Neural cell (in vitro differentiated cells): Measurements from ENCODE around the gene FILIP1L. TPM values are rescaled to one million over a fixed set of nuclear protein-coding genes. Genes with fewer than 3 reads are reported as not detected.

ENCODE experiments used
- H2AFZ ChIP-seq: fragments of 200-600, 300-800 bp; sonication (generic), shearing (Covaris generic); 2 replicates; pipeline ENCODE4 v1.6.0; 2014; ENCODE audit warnings: low read depth, mild to moderate bottlenecking, antibody characterized with exemption, low read length, moderate library complexity
- H3F3A ChIP-seq: fragments of 200-600 bp; shearing (Covaris generic); 2 replicates; pipeline ENCODE4 v1.6.1; 2016; ENCODE audit warnings: mild to moderate bottlenecking, moderate library complexity, mixed read lengths, antibody characterized with exemption, low read length; ENCODE audit not compliant: insufficient read depth, poor library complexity, severe bottlenecking
- H3K27ac ChIP-seq: fragments of 200-600, 300-800 bp; sonication (generic), shearing (Covaris generic); 2 replicates; pipeline ENCODE4 v1.5.1; 2014; ENCODE audit warnings: mild to moderate bottlenecking, low read length, moderate library complexity
- H3K27me3 ChIP-seq: fragments of 300-800, 200-600 bp; sonication (generic), shearing (Covaris generic); 2 replicates; pipeline ENCODE4 v1.6.0; 2014; ENCODE audit warnings: mild to moderate bottlenecking, low read depth, low read length, moderate library complexity; ENCODE audit not compliant: insufficient read depth
- H3K36me3 ChIP-seq: fragments of 300-800, 200-600 bp; sonication (generic), shearing (Covaris generic); 2 replicates; pipeline ENCODE4 v1.5.1; 2014; ENCODE audit warnings: mild to moderate bottlenecking, antibody characterized with exemption, low read length, moderate library complexity; ENCODE audit not compliant: insufficient read depth
- H3K4me2 ChIP-seq: fragments of 300-800, 200-600 bp; sonication (generic), shearing (Covaris generic); 2 replicates; pipeline ENCODE4 v1.6.0; 2014; ENCODE audit warnings: mild to moderate bottlenecking, low read length
- H3K4me3 ChIP-seq: fragments of 300-800, 200-600 bp; sonication (generic), shearing (Covaris generic); 2 replicates; pipeline ENCODE4 v1.5.1; 2014; ENCODE audit warnings: mild to moderate bottlenecking, low read length, moderate library complexity
- H3K79me2 ChIP-seq: fragments of 200-600 bp; shearing (Covaris generic); replicated peaks from 2 replicates; pipeline ENCODE4 v1.6.0; 2014; ENCODE audit warnings: mild to moderate bottlenecking, low read length, moderate library complexity; ENCODE audit not compliant: insufficient read depth
- H3K9ac ChIP-seq: fragments of 300-800, 200-600 bp; sonication (generic), shearing (Covaris generic); 2 replicates; pipeline ENCODE4 v1.6.1; 2016; ENCODE audit warnings: mild to moderate bottlenecking, low read length, mixed read lengths
- H3K9me2 ChIP-seq: fragments of 200-600 bp; shearing (Covaris generic); 2 replicates; pipeline ENCODE4 v1.6.1; 2016; ENCODE audit warnings: mild to moderate bottlenecking, low read length, mixed read lengths; ENCODE audit not compliant: insufficient read depth
- H3K9me3 ChIP-seq: fragments of 200-600, 300-800 bp; sonication (generic), shearing (Covaris generic); 2 replicates; pipeline ENCODE4 v1.6.1; 2016; ENCODE audit warnings: mild to moderate bottlenecking, mixed run types, low read length, moderate library complexity, mixed read lengths
- H4K20me1 ChIP-seq: fragments of 200-600 bp; shearing (Covaris generic); 2 replicates; pipeline ENCODE4 v1.6.1; 2016; ENCODE audit warnings: mild to moderate bottlenecking, mixed run types; ENCODE audit not compliant: insufficient read depth
- EP300 ChIP-seq: fragments of 450-650 bp; conservative IDR thresholded peaks from 2 replicates; pipeline ENCODE4 v1.6.1; 2014; ENCODE audit warnings: antibody characterized with exemption, mild to moderate bottlenecking, moderate library complexity; ENCODE audit not compliant: poor library complexity, severe bottlenecking
- EZH2 ChIP-seq: fragments of 200-600, 300-800 bp; shearing (Covaris generic), sonication (generic); IDR thresholded peaks from 2 replicates; pipeline ENCODE4 v1.6.1; 2014; ENCODE audit warnings: antibody characterized with exemption, low read length, borderline replicate concordance, mild to moderate bottlenecking; ENCODE audit not compliant: insufficient read depth, poor library complexity, severe bottlenecking
- MXI1 ChIP-seq: fragments of 450-650 bp; conservative IDR thresholded peaks from 2 replicates; pipeline ENCODE4 v1.6.1; 2014; ENCODE audit warnings: antibody characterized with exemption, mild to moderate bottlenecking; ENCODE audit not compliant: poor library complexity, severe bottlenecking
- POLR2AphosphoS5 ChIP-seq: IDR thresholded peaks from 2 replicates; pipeline ENCODE4 v1.6.1; 2012
- RAD21 ChIP-seq: fragments of 450-650 bp; conservative IDR thresholded peaks from 2 replicates; pipeline ENCODE4 v1.6.1; 2014; ENCODE audit warnings: antibody characterized with exemption, mild to moderate bottlenecking, moderate library complexity
- SMC3 ChIP-seq: fragments of 450-650 bp; conservative IDR thresholded peaks from 2 replicates; pipeline ENCODE4 v1.6.1; 2014; ENCODE audit warnings: antibody characterized with exemption, mild to moderate bottlenecking, moderate library complexity; ENCODE audit not compliant: poor library complexity
- TAF1 ChIP-seq: IDR thresholded peaks from 2 replicates; pipeline ENCODE4 v1.6.1; 2012; ENCODE audit warnings: low read depth
- polyA plus RNA-seq: library from polyadenylated mRNA; depleted of rRNA; stranded (reverse); fragments of >200 nt; gene quantifications from 2 replicates; pipeline ENCODE4 v1.2.3, GENCODE V29; 2014
- TF ChIP-seq, protein P1 (sequence below): fragments of 450-650 bp; IDR thresholded peaks from 2 replicates; pipeline ENCODE4 v1.5.1; 2014; ENCODE audit warnings: antibody characterized with exemption, mild to moderate bottlenecking, moderate library complexity; ENCODE audit not compliant: poor library complexity, severe bottlenecking
- TF ChIP-seq, protein P2 (sequence below): IDR thresholded peaks from 2 replicates; pipeline ENCODE4 v1.6.1; 2012; ENCODE audit warnings: borderline replicate concordance

The FILIP1L gene
- polyA plus RNA-seq, 1 donor from 2014 or later = 0.27 TPM

DNA sequence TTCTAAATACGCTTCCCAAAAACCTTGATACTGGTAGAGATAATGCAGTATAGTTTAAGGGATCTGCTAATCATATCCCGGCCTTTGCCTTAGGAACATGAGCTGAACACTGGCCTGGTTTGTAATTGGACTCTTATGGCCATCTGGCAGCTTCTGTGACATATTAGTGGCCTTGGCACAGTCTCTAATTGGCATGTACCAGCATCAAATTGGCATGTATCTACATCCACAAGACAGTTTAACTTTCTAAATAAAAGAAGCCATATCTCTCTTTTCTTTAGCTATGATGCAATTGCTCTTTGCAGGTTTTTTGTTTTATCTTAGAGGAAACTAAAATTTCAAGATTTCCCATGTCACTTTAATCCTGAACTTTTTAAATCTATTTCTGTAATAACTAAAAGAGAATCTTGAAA is 44.6 kb upstream of the FILIP1L start:
- Histone ChIP-seq H3K27ac (no peak overlapping the region), H3K9me3 (no peaks in the 10 kb centered on the region), H4K20me1 (no peaks in the 10 kb centered on the region), H3K9me2 (no peaks in the 10 kb centered on the region), H3K4me2 (no peak overlapping the region), H3F3A (no peaks in the 10 kb centered on the region), H3K4me3 (no peak overlapping the region), H3K36me3 (no peaks in the 10 kb centered on the region), H3K79me2 (no peaks in the 10 kb centered on the region), H3K9ac (no peak overlapping the region), H3K27me3 (no peaks in the 10 kb centered on the region), H2AFZ (no peak overlapping the region)
- TF ChIP-seq RAD21 = no peak
- TF ChIP-seq SMC3 = no peak
- TF ChIP-seq POLR2AphosphoS5 = no peak
- TF ChIP-seq, protein P1, sequence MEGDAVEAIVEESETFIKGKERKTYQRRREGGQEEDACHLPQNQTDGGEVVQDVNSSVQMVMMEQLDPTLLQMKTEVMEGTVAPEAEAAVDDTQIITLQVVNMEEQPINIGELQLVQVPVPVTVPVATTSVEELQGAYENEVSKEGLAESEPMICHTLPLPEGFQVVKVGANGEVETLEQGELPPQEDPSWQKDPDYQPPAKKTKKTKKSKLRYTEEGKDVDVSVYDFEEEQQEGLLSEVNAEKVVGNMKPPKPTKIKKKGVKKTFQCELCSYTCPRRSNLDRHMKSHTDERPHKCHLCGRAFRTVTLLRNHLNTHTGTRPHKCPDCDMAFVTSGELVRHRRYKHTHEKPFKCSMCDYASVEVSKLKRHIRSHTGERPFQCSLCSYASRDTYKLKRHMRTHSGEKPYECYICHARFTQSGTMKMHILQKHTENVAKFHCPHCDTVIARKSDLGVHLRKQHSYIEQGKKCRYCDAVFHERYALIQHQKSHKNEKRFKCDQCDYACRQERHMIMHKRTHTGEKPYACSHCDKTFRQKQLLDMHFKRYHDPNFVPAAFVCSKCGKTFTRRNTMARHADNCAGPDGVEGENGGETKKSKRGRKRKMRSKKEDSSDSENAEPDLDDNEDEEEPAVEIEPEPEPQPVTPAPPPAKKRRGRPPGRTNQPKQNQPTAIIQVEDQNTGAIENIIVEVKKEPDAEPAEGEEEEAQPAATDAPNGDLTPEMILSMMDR = no peak
- TF ChIP-seq EZH2 = no peak
- TF ChIP-seq EP300 = no peak
- no peak for TF ChIP-seq MXI1
- TF ChIP-seq, protein P2, sequence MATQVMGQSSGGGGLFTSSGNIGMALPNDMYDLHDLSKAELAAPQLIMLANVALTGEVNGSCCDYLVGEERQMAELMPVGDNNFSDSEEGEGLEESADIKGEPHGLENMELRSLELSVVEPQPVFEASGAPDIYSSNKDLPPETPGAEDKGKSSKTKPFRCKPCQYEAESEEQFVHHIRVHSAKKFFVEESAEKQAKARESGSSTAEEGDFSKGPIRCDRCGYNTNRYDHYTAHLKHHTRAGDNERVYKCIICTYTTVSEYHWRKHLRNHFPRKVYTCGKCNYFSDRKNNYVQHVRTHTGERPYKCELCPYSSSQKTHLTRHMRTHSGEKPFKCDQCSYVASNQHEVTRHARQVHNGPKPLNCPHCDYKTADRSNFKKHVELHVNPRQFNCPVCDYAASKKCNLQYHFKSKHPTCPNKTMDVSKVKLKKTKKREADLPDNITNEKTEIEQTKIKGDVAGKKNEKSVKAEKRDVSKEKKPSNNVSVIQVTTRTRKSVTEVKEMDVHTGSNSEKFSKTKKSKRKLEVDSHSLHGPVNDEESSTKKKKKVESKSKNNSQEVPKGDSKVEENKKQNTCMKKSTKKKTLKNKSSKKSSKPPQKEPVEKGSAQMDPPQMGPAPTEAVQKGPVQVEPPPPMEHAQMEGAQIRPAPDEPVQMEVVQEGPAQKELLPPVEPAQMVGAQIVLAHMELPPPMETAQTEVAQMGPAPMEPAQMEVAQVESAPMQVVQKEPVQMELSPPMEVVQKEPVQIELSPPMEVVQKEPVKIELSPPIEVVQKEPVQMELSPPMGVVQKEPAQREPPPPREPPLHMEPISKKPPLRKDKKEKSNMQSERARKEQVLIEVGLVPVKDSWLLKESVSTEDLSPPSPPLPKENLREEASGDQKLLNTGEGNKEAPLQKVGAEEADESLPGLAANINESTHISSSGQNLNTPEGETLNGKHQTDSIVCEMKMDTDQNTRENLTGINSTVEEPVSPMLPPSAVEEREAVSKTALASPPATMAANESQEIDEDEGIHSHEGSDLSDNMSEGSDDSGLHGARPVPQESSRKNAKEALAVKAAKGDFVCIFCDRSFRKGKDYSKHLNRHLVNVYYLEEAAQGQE = no peak
- no peak for TF ChIP-seq TAF1

DNA sequence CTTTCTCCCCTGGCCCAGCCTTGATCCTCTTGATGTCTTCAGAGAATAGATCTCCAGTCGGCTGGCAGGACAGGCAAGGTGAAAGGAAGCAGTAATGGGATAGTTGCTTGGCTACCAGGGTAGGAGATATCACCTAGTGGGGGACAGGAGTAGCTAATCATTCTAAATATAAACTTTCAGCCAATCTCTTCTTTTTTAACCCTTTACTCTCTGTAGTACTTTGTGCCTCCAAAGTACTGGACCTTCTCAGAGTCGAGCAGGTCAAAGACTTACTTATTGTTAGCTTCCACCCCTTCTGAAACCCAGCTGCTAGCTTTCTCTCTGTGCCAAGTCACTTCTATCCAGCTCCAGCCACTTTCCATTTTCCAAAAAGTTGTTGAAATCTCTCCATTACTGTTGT is 43.4 kb upstream of the FILIP1L start:
- no peaks in the 10 kb centered on the region for H3F3A ChIP-seq
- H3K9me2 ChIP-seq = no peaks in the 10 kb centered on the region
- no peak overlapping the region for H3K27ac ChIP-seq
- no peaks in the 10 kb centered on the region for H3K27me3 ChIP-seq
- H4K20me1 ChIP-seq = no peaks in the 10 kb centered on the region
- no peaks in the 10 kb centered on the region for H3K36me3 ChIP-seq
- H3K4me3 ChIP-seq = no peak overlapping the region
- TF ChIP-seq RAD21 (no peak), TAF1 (no peak), SMC3 (no peak), EZH2 (no peak), POLR2AphosphoS5 (no peak)
- TF ChIP-seq, protein P2 = no peak
- TF ChIP-seq, protein P1 = no peak
- no peak overlapping the region for H3K4me2 ChIP-seq
- H3K79me2 ChIP-seq = no peaks in the 10 kb centered on the region
- no peak overlapping the region for H2AFZ ChIP-seq
- H3K9ac ChIP-seq = no peak overlapping the region
- H3K9me3 ChIP-seq = no peaks in the 10 kb centered on the region
